Measurements from ENCODE around the gene SRC.

SRC gene

GRCh38 chr20:37351689-37352607 lies 6.0 kb downstream of the SRC start:
- no peak for DNase-seq

- DNase-seq = no peak
Observed at GRCh38 chr20:37352608-37352980, 6.7 kb downstream of the SRC start.

GRCh38 chr20:37353285-37353849 lies 7.4 kb downstream of the SRC start:
- DNase-seq = no peak

- DNase-seq = no peak
Observed at GRCh38 chr20:37354210-37355195, 8.6 kb downstream of the SRC start.

DNA sequence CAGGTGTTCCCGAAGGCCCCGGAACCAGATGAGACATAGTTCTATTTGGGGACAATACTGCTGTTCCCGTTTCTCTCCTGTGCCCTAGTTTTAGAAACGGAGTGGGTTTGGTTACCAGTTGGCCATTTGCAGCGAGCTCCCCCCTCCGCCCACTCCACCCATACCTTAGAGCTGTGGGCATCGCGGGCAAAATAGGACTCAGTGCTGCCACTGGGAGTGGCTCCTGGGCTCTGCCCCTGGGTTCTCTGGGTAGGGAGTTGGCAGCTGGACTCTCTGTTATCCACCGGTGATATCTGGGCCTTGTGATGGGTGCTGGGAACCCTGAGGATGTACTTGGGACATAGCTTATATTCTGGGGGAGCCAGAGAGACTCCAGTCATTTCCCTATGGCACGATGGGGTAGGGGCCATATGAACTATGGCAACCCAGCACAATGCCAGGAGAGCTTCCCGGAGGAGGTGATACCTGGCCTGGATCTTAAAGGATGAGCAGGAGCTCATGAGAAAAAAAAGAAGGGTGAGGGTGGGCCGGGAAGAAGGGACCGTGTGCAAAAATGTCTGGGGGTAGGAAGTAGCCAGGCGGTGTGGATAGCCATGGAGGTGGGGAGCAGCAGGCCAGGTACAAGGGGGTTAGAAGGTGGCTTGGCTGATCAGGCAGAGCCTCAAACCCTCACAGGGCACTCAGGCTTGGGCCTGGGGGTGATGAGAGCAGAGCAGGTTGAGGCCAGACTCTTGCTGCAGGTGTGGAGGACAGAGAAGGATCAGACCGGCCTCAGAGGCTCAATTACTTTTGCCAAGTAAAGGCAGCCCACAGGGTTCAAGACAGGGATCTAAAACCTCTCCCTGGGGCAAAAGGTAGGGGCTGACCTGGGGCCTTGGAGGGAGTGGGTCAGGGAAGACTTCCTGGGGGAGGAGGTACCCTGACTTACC lies 9.6 kb downstream of the SRC start:
- DNase-seq = no peak

- no peak for DNase-seq
Observed at GRCh38 chr20:37356387-37356786, 10.4 kb downstream of the SRC start.

DNA sequence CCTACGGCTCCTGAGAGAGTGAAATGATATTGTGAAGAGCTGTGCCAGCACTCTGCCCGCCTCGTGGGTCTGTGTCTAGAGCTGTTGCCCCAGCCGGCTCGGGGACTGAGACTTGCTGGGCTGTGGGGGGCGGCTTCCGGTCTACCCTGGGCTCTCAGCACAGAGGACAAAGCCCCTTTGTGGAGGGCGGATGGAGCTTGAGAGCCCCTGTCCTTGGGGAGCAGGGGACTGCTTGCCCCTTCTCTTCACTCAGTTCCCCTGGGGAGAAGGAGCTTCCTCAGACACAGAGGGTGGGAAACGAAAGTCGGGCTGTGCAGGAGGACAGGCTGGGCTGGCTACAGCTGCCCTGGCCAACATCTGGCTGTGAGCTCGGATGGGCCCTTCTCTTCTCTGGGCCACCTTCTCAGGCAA lies 11.0 kb downstream of the SRC start:
- no peak for DNase-seq

GRCh38 chr20:37357481-37358365 lies 11.8 kb downstream of the SRC start:
- DNase-seq = no peak

DNA sequence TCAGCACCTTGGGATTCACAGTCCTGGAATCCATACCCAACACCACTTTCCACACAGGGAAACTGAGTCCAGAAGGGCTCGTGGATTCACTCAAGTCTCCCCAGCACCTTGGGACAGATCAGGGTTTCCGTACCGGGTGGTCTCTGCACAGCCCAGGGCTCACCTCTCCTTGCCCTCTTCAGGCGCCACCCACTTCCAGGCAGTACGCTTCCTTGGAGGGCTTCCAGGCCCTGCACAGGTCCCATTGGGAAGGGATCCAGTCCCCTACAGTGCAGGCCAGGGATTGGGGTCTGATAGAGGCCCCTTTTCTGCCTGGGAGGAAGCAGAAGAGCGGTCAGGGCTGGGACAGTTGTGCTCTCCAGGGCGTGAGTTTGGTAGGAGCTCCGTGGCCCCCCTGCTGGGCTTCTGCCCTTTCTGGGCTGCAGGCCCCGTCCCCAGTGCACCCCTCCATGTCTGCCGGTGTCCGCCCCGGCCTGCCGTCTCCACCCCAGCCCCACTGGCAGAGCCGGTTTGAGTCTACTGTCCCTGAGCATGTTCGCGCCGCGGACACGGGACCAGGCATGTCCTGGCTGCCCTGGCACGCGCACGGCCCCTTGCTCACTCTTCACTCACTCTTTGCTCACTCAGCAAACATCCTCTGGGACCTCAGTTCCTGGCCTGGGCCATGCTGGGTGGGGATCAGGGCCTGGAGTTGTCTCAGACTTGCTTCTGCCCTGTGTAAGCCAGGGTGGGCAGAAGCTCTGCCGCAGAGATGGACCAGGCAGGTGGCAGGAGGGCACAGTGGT lies 12.6 kb downstream of the SRC start:
- no peak for DNase-seq

DNA sequence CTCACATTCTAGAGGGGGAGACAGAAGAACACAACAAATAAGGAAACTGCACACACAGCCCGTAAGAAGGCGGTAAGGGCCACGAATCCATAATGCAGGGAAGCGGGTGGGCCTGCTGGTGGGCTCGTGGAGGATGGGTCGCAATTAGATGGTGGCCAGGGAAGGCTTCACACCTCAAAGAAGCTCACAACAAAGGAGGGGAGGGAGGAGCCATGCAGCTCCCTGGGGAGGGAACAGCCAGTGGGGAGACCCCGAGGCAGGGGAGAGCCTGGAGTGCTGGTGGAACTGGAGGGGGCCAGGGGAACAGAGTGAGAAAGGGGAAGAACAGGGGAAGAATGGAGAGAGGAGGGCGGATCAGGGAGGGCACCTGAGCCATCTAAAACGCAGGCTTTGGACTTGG lies 13.4 kb downstream of the SRC start:
- no peak for DNase-seq

DNA sequence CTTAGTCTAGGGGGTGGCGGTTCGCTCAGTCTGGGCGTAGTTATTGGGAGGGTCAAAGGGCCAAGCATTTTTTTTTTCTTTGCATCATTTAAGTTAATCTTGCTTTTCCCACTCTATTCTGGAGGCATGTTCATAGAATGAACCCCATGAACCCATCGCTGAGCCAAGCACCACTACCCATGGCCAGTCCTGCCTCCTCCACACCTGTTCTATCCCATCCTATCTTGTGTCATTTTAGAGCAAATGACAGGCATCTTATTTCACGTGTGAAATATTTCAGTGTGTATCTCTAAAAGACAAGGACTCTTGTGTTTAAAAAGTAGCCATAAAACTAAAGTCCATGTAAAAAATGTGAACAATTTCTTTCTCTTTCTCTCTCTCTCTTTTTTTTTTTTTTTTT lies 13.9 kb downstream of the SRC start:
- DNase-seq = no peak

DNA sequence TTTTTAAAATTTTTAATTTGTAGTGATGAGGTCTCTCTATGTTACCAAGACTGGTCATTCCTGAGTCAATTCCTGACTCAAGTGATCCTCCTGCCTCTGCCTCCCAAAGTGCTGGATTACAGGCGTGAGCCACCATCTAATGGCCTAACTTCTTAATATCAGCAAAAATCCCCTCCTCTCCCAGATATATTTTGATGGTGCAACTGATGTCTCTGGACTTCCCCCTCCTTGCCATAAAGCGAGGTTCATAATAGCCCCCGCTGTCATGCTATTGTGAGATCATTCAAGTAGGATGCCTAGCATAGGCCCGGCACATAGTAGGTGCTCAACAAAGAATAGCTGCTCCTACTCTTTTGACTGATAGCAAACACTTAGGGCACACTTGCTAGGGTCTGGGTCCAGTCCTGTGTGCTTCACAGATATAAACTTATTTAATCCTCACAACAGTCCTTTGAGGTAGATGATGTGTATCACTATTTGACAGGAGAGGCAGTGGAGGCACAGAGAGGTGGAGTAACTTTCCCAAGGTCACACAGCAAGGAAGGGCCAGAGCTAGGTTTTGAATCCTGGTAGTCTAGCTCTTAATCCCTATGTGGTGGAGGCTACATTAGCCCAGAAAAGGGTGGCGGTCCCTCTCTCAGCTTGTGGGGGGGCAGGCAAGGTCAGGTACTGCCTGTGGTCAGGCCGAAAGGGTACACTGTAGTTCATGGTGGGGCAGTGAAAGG lies 14.6 kb downstream of the SRC start:
- no peak for DNase-seq

DNA sequence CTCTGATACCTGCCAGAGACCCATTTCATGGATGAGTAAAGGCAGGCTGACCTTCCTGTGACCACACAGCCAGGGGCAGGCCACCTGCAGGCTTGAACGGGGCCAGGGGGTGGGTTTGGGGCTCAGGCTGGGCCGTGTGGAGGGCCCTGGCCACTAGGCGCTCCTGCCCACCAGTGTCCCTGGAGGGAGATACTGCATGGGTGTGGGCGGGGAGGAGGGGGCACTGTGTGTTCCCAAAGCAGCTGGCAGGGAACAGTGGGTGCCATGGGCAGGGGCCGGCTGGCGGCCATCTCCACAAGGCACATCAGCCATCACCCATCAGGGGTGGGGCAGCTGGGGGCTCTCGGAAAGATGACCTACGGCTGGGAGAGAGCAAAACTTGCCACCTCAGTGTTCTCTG lies 15.4 kb downstream of the SRC start:
- no peak for DNase-seq

GRCh38 chr20:37362231-37362792 lies 16.4 kb downstream of the SRC start:
- DNase-seq = no peak

GRCh38 chr20:37362821-37363220 lies 16.9 kb downstream of the SRC start:
- DNase-seq = no peak

DNA sequence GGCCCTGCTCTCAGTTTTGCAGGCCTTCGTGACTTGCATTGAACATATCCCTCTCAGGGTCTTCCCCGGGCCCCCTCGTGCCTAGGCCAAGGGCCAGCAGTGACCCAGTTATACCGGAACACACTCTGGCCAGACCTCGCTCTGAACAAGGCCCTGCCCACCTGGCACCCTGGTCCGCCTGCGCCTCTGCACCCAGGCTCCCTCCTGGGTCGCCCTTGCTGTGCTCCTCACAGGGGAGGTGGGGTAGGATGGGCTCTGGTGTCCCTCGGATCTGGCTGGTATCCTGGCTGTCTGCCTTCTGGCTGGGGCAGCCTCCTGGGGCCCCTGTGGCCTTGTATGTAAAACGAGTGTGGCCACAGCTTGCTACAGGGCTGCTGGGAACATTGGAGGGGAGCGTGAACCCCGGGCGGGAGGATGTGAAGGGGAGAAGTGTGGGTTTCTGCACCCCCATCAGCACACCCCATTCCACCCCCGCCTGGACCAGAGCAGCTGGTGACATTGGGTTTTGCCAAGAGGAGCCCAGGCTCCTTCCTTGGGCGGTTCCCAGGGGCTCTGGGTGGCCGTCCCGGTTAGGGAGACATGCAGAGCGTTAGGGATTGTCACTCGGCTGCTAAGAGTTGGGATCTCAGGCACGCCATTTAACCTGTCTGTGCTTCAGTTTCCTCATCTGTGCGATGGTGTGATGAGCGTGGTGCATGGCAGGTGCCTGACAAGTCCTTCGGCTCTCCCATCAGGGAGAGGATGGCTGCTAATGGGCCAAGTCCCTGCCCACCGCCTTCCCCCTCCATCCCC lies 17.5 kb downstream of the SRC start:
- DNase-seq = no peak

- DNase-seq = no peak
Observed at GRCh38 chr20:37364013-37364926, 18.3 kb downstream of the SRC start.
